Chondrocyte (in vitro differentiated cells): Measurements from ENCODE around the gene ZDHHC5. TPM values are rescaled to one million over a fixed set of nuclear protein-coding genes. Genes with fewer than 3 reads are reported as not detected.

Experiments
- DNase-seq: peaks from one replicate; pipeline ENCODE4 v3.0.0; 2021; ENCODE audit warnings: mixed read lengths, low spot score
- H3K27ac Mint-ChIP-seq: one replicate; pipeline ENCODE4 v1.8.0; 2021; ENCODE audit warnings: mild to moderate bottlenecking, moderate library complexity, mixed read lengths; ENCODE audit not compliant: unreplicated experiment
- H3K27me3 Mint-ChIP-seq: 2 replicates; pipeline ENCODE4 v1.8.0; 2021; ENCODE audit warnings: low read depth, mixed read lengths
- H3K36me3 Mint-ChIP-seq: 2 replicates; pipeline ENCODE4 v1.8.0; 2021; ENCODE audit warnings: low read depth, mixed read lengths
- H3K4me1 Mint-ChIP-seq: 2 replicates; pipeline ENCODE4 v1.8.0; 2021; ENCODE audit warnings: low read depth, mild to moderate bottlenecking, mixed read lengths
- H3K4me3 Mint-ChIP-seq: one replicate; pipeline ENCODE4 v1.8.0; 2021; ENCODE audit warnings: mild to moderate bottlenecking, moderate library complexity, mixed read lengths; ENCODE audit not compliant: unreplicated experiment
- H3K9me3 Mint-ChIP-seq: 2 replicates; pipeline ENCODE4 v1.8.0; 2021; ENCODE audit warnings: low read depth, mixed read lengths
- CTCF ChIP-seq: fragments of 200-600 bp; sonication (generic); IDR thresholded peaks from 2 replicates; pipeline ENCODE4 v1.5.0; 2021; ENCODE audit warnings: antibody characterized with exemption, mild to moderate bottlenecking, moderate library complexity
- microRNA-seq: library from miRNA; unstranded; fragments of <30 nt; microRNA quantifications from one replicate; pipeline ENCODE4 v1.2.0, GENCODE V29; 2020; ENCODE audit warnings: borderline number of aligned reads
- total RNA-seq: library from RNA; stranded (reverse); gene quantifications from 3 replicates; pipeline ENCODE4 v1.2.1, GENCODE V29; 2021

ZDHHC5 gene
- total RNA-seq, 1 donor from 2014 or later = 57.4 TPM

- DNase-seq = no peak
- H3K36me3 Mint-ChIP-seq = peaks cover 12% of the 10 kb centered on the region
- no peak for TF ChIP-seq CTCF
- H3K27me3 Mint-ChIP-seq = no peaks in the 10 kb centered on the region
- no peak overlapping the region for H3K4me3 Mint-ChIP-seq
- H3K9me3 Mint-ChIP-seq = no peaks in the 10 kb centered on the region
- no peak overlapping the region for H3K27ac Mint-ChIP-seq
- H3K4me1 Mint-ChIP-seq = peaks cover 19% of the 10 kb centered on the region
Observed at GRCh38 chr11:57745206-57745605, 77.3 kb downstream of the ZDHHC5 start.

- Mint-ChIP-seq H3K4me1 (peaks cover 12% of the 10 kb centered on the region), H3K9me3 (no peaks in the 10 kb centered on the region), H3K36me3 (peaks cover 9% of the 10 kb centered on the region), H3K4me3 (no peak overlapping the region), H3K27ac (no peak overlapping the region), H3K27me3 (no peaks in the 10 kb centered on the region)
- no peak for DNase-seq
- TF ChIP-seq CTCF = no peak
Observed at GRCh38 chr11:57746920-57747319, 79.0 kb downstream of the ZDHHC5 start.

Small RNA genes within 50 kb of the gene (microRNA-seq; reads per million reads assigned to microRNA genes)
- gene MIR130A = 15,579 reads per million, percentile 96 among the genes with 10 or more reads in this experiment

Other genes starting within 250 kb of the ZDHHC5 start
- 10.8 to 12.6 TPM (median 12.4 TPM) in 3 replicates for gene SLC43A3, start 241.0 kb upstream of the ZDHHC5 start, total RNA-seq
- gene RTN4RL2, start 207.6 kb upstream of the ZDHHC5 start, total RNA-seq = 0.31 to 0.57 TPM in 2 of 3 replicates, not detected in the other
- 5.2 to 5.6 TPM (median 5.3 TPM) in 3 replicates for gene SLC43A1, start 152.4 kb upstream of the ZDHHC5 start, total RNA-seq
- gene TIMM10, start 137.4 kb upstream of the ZDHHC5 start, total RNA-seq = 37.5 to 61.6 TPM (median 43.2 TPM) in 3 replicates
- gene SMTNL1, start 130.5 kb upstream of the ZDHHC5 start, total RNA-seq = not detected in 3 replicates
- gene UBE2L6, start 100.4 kb upstream of the ZDHHC5 start, total RNA-seq = 8.8 to 24.9 TPM (median 9.9 TPM) in 3 replicates
- 1.8 to 4.6 TPM (median 4.5 TPM) in 3 replicates for gene SERPING1, start 70.4 kb upstream of the ZDHHC5 start, total RNA-seq
- gene YPEL4, start 18.2 kb upstream of the ZDHHC5 start, total RNA-seq = 0.41 TPM in 1 of 3 replicates, not detected in the others
- gene CLP1, start 10.4 kb upstream of the ZDHHC5 start, total RNA-seq = 12.2 to 14.9 TPM (median 13.8 TPM) in 3 replicates
- gene MED19, start 44.1 kb downstream of the ZDHHC5 start, total RNA-seq = 18.9 to 20.0 TPM (median 19.4 TPM) in 3 replicates
- 58.6 to 77.7 TPM (median 59.5 TPM) in 3 replicates for gene TMX2, start 44.5 kb downstream of the ZDHHC5 start, total RNA-seq
- 84.4 to 92.1 TPM (median 87.3 TPM) in 3 replicates for gene SELENOH, start 73.4 kb downstream of the ZDHHC5 start, total RNA-seq
- not detected in 3 replicates for gene BTBD18, start 83.7 kb downstream of the ZDHHC5 start, total RNA-seq
- gene CTNND1, start 93.7 kb downstream of the ZDHHC5 start, total RNA-seq = 126 to 156 TPM (median 138 TPM) in 3 replicates